Gastrocnemius medialis (tissue), 4 donors: ENCODE data around the gene MFSD2A.

Source experiments
- POLR2A ChIP-seq, 2 donors: fragments of 450-650 bp; IDR thresholded peaks; one replicate each; pipeline ENCODE4 v1.6.1; 2017; ENCODE audit warnings: antibody characterized with exemption in 2 of 2, mild to moderate bottlenecking in 2 of 2, moderate library complexity in 2 of 2
- TF ChIP-seq, protein P1 (sequence below), 5 experiments: fragments of 450-650 bp in 3 of 5; fragments of 200-600 bp in 2 of 5; sonication (generic) in 2 of 5; IDR thresholded peaks in 4 of 5; conservative IDR thresholded peaks in 1 of 5; 1 replicate in 4 of 5; 2 replicates in 1 of 5; pipeline ENCODE4 v1.5.1; 2016 to 2019; ENCODE audit warnings: antibody characterized with exemption in 5 of 5, mild to moderate bottlenecking in 3 of 5, moderate library complexity in 3 of 5

DNA sequence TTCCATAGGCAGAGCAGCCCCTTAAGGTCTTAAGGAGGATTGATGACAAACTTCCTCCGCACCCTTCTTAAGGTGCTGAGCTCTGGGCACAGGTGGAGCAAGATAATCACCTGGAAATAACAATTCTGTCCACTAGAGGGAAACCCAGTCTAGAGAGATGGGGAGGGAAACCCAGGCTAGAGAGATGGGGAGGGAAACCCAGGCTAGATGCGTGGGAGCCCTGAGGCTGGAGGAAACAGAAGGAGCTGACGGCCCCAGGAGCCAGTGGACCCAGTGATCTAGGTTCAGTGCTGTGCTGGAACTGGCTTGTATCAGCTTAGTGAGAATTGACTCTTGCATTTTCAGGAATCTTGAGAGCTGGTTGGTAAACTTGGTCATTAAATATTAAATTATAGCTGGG lies 35.4 kb upstream of the MFSD2A start:
- TF ChIP-seq, protein P1, sequence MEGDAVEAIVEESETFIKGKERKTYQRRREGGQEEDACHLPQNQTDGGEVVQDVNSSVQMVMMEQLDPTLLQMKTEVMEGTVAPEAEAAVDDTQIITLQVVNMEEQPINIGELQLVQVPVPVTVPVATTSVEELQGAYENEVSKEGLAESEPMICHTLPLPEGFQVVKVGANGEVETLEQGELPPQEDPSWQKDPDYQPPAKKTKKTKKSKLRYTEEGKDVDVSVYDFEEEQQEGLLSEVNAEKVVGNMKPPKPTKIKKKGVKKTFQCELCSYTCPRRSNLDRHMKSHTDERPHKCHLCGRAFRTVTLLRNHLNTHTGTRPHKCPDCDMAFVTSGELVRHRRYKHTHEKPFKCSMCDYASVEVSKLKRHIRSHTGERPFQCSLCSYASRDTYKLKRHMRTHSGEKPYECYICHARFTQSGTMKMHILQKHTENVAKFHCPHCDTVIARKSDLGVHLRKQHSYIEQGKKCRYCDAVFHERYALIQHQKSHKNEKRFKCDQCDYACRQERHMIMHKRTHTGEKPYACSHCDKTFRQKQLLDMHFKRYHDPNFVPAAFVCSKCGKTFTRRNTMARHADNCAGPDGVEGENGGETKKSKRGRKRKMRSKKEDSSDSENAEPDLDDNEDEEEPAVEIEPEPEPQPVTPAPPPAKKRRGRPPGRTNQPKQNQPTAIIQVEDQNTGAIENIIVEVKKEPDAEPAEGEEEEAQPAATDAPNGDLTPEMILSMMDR (IDR thresholded peaks at IDR 0.05 in 4 of 5, conservative IDR thresholded peaks at IDR 0.05 in 1 of 5), result peak in 4 of 5 experiments; percentile 21 to 63 (median 48)
- no peak for TF ChIP-seq POLR2A (IDR thresholded peaks at IDR 0.05)
